SK-N-SH (cell line): ENCODE results near the gene DSEL. TPM values are rescaled to one million over a fixed set of nuclear protein-coding genes. Genes with fewer than 3 reads are reported as not detected.

Source experiments
- CTCF ChIA-PET: fragments of 300-600, 350-600 bp; formaldehyde crosslinking; extraction: SDS; loops from one replicate; lab custom pipeline; 2021; lab: Yijun Ruan, JAX
- POLR2A ChIA-PET: fragments of 350-600 bp; sonication (Branson Sonifier 250); formaldehyde crosslinking; extraction: SDS; loops from one replicate; lab custom pipeline; 2020; ENCODE audit warnings: antibody characterized with exemption, inconsistent platforms; lab: Yijun Ruan, JAX
- DNase-seq: peaks from one replicate; pipeline ENCODE4 v3.0.0; 2012
- H2AFZ ChIP-seq: fragments of 200-600 bp; sonication (generic); 2 replicates; pipeline ENCODE4 v1.8.1; 2016; ENCODE audit warnings: antibody characterized with exemption, mild to moderate bottlenecking, low read depth
- H3F3A ChIP-seq: fragments of 200-600 bp; sonication (generic); replicated peaks from 2 replicates; pipeline ENCODE3; 2016; ENCODE audit warnings: antibody characterized with exemption, mild to moderate bottlenecking; ENCODE audit not compliant: insufficient read depth
- H3K27ac ChIP-seq, 2 experiments: fragments of 200-500 bp in 1 of 2; fragments of 200-600 bp in 1 of 2; sonication (Bioruptor generic) in 1 of 2; sonication (generic), shearing (Covaris generic) in 1 of 2; 2 replicates each; pipeline versions ENCODE4 v1.5.1 to v1.6.1; 2014 to 2016; ENCODE audit warnings: low read depth in 2 of 2, inconsistent platforms in 1 of 2, low read length in 1 of 2, mild to moderate bottlenecking in 1 of 2, mixed read lengths in 1 of 2
- H3K27me3 ChIP-seq: fragments of 200-600 bp; sonication (generic), shearing (Covaris generic); 2 replicates; pipeline ENCODE4 v1.6.1; 2016; ENCODE audit warnings: mixed run types; ENCODE audit not compliant: insufficient read depth
- H3K36me3 ChIP-seq, 2 experiments: fragments of 200-500 bp in 1 of 2; fragments of 200-600 bp in 1 of 2; sonication (Bioruptor generic) in 1 of 2; sonication (generic) in 1 of 2; replicated peaks in 1 of 2; 2 replicates each; pipeline versions ENCODE3 to v1.5.1; 2014 to 2016; ENCODE audit warnings: low read length in 1 of 2, mild to moderate bottlenecking in 1 of 2; ENCODE audit not compliant: insufficient read depth in 2 of 2, control insufficient read depth in 1 of 2
- H3K4me1 ChIP-seq, 2 experiments: fragments of 200-500 bp in 1 of 2; fragments of 200-600 bp in 1 of 2; sonication (Bioruptor generic) in 1 of 2; sonication (generic), shearing (Covaris generic) in 1 of 2; 2 replicates each; pipeline versions ENCODE4 v1.5.1 to v1.6.1; 2014 to 2016; ENCODE audit warnings: low read depth in 1 of 2, low read length in 1 of 2, mixed run types in 1 of 2; ENCODE audit not compliant: insufficient read depth in 2 of 2, control insufficient read depth in 1 of 2
- H3K4me2 ChIP-seq: fragments of 200-600 bp; sonication (generic), shearing (Covaris generic); 2 replicates; pipeline ENCODE4 v1.6.1; 2017; ENCODE audit warnings: mixed run types
- H3K4me3 ChIP-seq, 2 experiments: fragments of 200-500 bp in 1 of 2; fragments of 200-600 bp in 1 of 2; sonication (Bioruptor generic) in 1 of 2; sonication (generic), shearing (Covaris generic) in 1 of 2; 2 replicates each; pipeline versions ENCODE4 v1.5.1 to v1.8.1; 2014 to 2016; ENCODE audit warnings: low read depth in 2 of 2, inconsistent platforms in 1 of 2, low read length in 1 of 2, mild to moderate bottlenecking in 1 of 2, mixed read lengths in 1 of 2, moderate library complexity in 1 of 2
- H3K79me2 ChIP-seq: fragments of 200-600 bp; sonication (generic); 2 replicates; pipeline ENCODE4 v1.8.1; 2017; ENCODE audit warnings: mild to moderate bottlenecking; ENCODE audit not compliant: insufficient read depth
- H3K9ac ChIP-seq: fragments of 200-600 bp; sonication (generic); 2 replicates; pipeline ENCODE4 v1.6.1; 2017; ENCODE audit warnings: mixed run types
- H3K9me2 ChIP-seq: fragments of 200-600 bp; sonication (generic); 2 replicates; pipeline ENCODE4 v1.6.1; 2017; ENCODE audit warnings: mixed run types
- H3K9me3 ChIP-seq: fragments of 200-600 bp; sonication (generic); 2 replicates; pipeline ENCODE4 v1.6.1; 2017; ENCODE audit warnings: mixed run types, mild to moderate bottlenecking, moderate library complexity
- H4K20me1 ChIP-seq: fragments of 200-600 bp; sonication (generic); 2 replicates; pipeline ENCODE4 v1.6.1; 2017; ENCODE audit warnings: mild to moderate bottlenecking, mixed run types; ENCODE audit not compliant: insufficient read depth
- IRF3 ChIP-seq: fragments of 150-350 bp; IDR thresholded peaks from 2 replicates; pipeline ENCODE4 v1.6.1; 2016; ENCODE audit warnings: mild to moderate bottlenecking, low read depth, low read length
- MXI1 ChIP-seq: IDR thresholded peaks from 2 replicates; pipeline ENCODE4 v1.6.1; 2012; ENCODE audit warnings: mild to moderate bottlenecking, low read depth, low read length, improper control_type of control experiment
- NFIC ChIP-seq: IDR thresholded peaks from 2 replicates; pipeline ENCODE4 v1.4.0; 2012; ENCODE audit warnings: borderline replicate concordance
- RCOR1 ChIP-seq: fragments of 150-350 bp; IDR thresholded peaks from 2 replicates; pipeline ENCODE4 v1.6.1; 2017; ENCODE audit warnings: antibody characterized with exemption, low read length
- REST ChIP-seq: IDR thresholded peaks from 2 replicates; pipeline ENCODE4 v1.6.1; 2012; ENCODE audit warnings: mild to moderate bottlenecking, low read depth, low read length, moderate library complexity
- SMC3 ChIP-seq: IDR thresholded peaks from 2 replicates; pipeline ENCODE4 v1.6.1; 2012; ENCODE audit warnings: low read depth, low read length, improper control_type of control experiment
- TEAD4 ChIP-seq: IDR thresholded peaks from 2 replicates; pipeline ENCODE4 v1.4.0; 2012; ENCODE audit warnings: mild to moderate bottlenecking, borderline replicate concordance; ENCODE audit not compliant: insufficient read depth
- WGBS: methylation state at CpG from one replicate; pipeline ENCODE4 v1.1.6; 2017; ENCODE audit warnings: low lambda C conversion rate; 5-methylcytosine and 5-hydroxymethylcytosine counted together
- polyA plus RNA-seq, 3 experiments: library from polyadenylated mRNA; depleted of rRNA; stranded (reverse); fragments of >200 nt; gene quantifications; 2 replicates each; pipeline ENCODE4 v1.2.3, GENCODE V29; 2012
- TF ChIP-seq, protein P1 (sequence below): fragments of 200-600 bp; sonication (generic); IDR thresholded peaks from 2 replicates; pipeline ENCODE4 v1.6.1; 2017; ENCODE audit warnings: antibody characterized with exemption, mild to moderate bottlenecking, moderate library complexity
- TF ChIP-seq, protein P2 (sequence below): IDR thresholded peaks from 2 replicates; pipeline ENCODE4 v1.4.0; 2012; ENCODE audit warnings: low read depth

The DSEL gene
- polyA plus RNA-seq, 1 of the 3 experiments (the other 2 are of a cell fraction), result 3.3 TPM

GRCh38 chr18:67545681-67546080, 29.2 kb upstream of the DSEL start:
- Histone ChIP-seq H3K9me2 (no peaks in the 10 kb centered on the region), H2AFZ (no peak overlapping the region), H3F3A (no peaks in the 10 kb centered on the region), H3K4me3 (no peak overlapping the region), H3K4me1 (no peaks in the 10 kb centered on the region; a peak in 1 of 4 replicates), H3K4me2 (no peak overlapping the region), H3K9me3 (no peaks in the 10 kb centered on the region), H4K20me1 (no peaks in the 10 kb centered on the region), H3K79me2 (no peaks in the 10 kb centered on the region), H3K27me3 (no peaks in the 10 kb centered on the region), H3K36me3 (no peaks in the 10 kb centered on the region), H3K9ac (no peak overlapping the region), H3K27ac (no peak overlapping the region)
- DNase-seq, result no peak
- TF ChIP-seq MXI1, result no peak
- CTCF ChIA-PET, result no interaction called here
- POLR2A ChIA-PET, result no interaction called here

DNA sequence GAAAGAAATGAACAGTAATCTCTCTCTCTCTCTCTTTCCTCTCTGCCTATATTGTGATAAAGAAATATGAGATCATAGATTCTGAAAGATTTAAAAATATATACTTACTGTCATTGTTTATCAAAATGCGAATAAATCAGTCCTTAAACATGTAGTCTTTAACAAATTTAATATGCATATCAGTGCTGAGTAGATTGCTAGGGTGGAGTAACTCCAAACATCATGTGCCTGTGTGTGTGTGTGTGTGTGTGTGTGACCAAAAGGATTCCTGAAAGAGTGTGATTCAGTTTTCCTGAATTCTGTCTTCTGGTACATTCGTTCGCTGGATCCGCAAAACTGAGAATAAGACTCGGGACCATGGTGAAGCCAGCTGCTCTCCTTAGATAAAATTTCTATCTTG, 24.0 kb upstream of the DSEL start:
- Histone ChIP-seq H3K4me1 (no peaks in the 10 kb centered on the region; a peak in 1 of 4 replicates), H3K9me3 (no peaks in the 10 kb centered on the region), H4K20me1 (no peaks in the 10 kb centered on the region), H3K4me2 (no peak overlapping the region), H3K27me3 (no peaks in the 10 kb centered on the region), H3K27ac (no peak overlapping the region), H2AFZ (no peak overlapping the region), H3K9ac (no peak overlapping the region), H3F3A (no peaks in the 10 kb centered on the region)
- CTCF ChIA-PET, result no interaction called here
- DNase-seq, result no peak
- TF ChIP-seq, protein P1, sequence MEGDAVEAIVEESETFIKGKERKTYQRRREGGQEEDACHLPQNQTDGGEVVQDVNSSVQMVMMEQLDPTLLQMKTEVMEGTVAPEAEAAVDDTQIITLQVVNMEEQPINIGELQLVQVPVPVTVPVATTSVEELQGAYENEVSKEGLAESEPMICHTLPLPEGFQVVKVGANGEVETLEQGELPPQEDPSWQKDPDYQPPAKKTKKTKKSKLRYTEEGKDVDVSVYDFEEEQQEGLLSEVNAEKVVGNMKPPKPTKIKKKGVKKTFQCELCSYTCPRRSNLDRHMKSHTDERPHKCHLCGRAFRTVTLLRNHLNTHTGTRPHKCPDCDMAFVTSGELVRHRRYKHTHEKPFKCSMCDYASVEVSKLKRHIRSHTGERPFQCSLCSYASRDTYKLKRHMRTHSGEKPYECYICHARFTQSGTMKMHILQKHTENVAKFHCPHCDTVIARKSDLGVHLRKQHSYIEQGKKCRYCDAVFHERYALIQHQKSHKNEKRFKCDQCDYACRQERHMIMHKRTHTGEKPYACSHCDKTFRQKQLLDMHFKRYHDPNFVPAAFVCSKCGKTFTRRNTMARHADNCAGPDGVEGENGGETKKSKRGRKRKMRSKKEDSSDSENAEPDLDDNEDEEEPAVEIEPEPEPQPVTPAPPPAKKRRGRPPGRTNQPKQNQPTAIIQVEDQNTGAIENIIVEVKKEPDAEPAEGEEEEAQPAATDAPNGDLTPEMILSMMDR, result no peak
- TF ChIP-seq TEAD4, result no peak
- TF ChIP-seq, protein P2, sequence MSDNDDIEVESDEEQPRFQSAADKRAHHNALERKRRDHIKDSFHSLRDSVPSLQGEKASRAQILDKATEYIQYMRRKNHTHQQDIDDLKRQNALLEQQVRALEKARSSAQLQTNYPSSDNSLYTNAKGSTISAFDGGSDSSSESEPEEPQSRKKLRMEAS, result no peak
- TF ChIP-seq RCOR1, result no peak
- TF ChIP-seq, all 33 proteins: peak for 0
- WGBS, result 92% methylated on average over 5 of the region's 5 CpGs
- POLR2A ChIA-PET, result no interaction called here
- H3K4me3 ChIP-seq, result no peak overlapping the region
- H3K36me3 ChIP-seq, result no peaks in the 10 kb centered on the region
- H3K79me2 ChIP-seq, result no peaks in the 10 kb centered on the region
- H3K9me2 ChIP-seq, result no peaks in the 10 kb centered on the region

DNA sequence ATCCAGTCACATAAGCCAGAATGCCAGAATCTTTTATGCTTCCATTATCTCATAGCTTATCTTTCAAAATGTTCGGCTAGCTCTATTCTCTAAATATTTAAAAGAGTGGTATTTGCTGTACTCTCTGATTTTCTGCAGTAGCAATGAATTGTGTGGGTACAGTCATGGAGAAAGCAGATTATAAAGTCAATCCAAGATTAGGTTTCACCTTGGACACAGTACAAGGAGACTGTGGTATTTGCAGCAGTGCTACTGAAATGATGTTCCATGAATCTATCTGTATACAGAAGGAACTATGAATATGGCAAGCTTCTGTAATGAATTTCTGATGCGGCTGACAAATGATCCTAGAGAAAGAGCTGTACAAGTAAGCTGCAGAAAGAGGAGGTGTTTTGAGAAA, 15.4 kb upstream of the DSEL start:
- Histone ChIP-seq H3K79me2 (no peaks in the 10 kb centered on the region), H3K9me3 (no peaks in the 10 kb centered on the region), H3K27me3 (no peaks in the 10 kb centered on the region), H3K9me2 (no peaks in the 10 kb centered on the region), H3K27ac (no peak overlapping the region), H3F3A (no peaks in the 10 kb centered on the region), H3K4me2 (no peak overlapping the region), H4K20me1 (no peaks in the 10 kb centered on the region), H3K4me1 (no peaks in the 10 kb centered on the region; a peak in 1 of 4 replicates), H3K36me3 (no peaks in the 10 kb centered on the region), H3K9ac (no peak overlapping the region), H3K4me3 (no peak overlapping the region), H2AFZ (no peak overlapping the region)
- ChIA-PET POLR2A (no interaction called here), CTCF (no interaction called here)
- TF ChIP-seq IRF3, result no peak
- no peak for TF ChIP-seq NFIC
- no peak for TF ChIP-seq REST
- TF ChIP-seq SMC3, result no peak
- 94% methylated on average over 2 of the region's 2 CpGs for WGBS
- DNase-seq, result no peak
